CD4-positive, alpha-beta T cell (primary cell): ENCODE results near the gene HIP1R. TPM values are rescaled to one million over a fixed set of nuclear protein-coding genes. Genes with fewer than 3 reads are reported as not detected.
A peak's percentile ranks its signal among the peaks of the same experiment; 100 is the strongest.

ENCODE experiments used
- ATAC-seq: fragments of 200-7000 bp; cut with Tn5 transposase; one replicate; pipeline ENCODE4 v1.10.0; 2022; ENCODE audit warnings: mild to moderate bottlenecking; ENCODE audit not compliant: poor library complexity
- CTCF ChIA-PET: fragments of 350-600 bp; sonication (Branson Sonifier 250); formaldehyde crosslinking; loops from one replicate; lab custom pipeline; 2021; ENCODE audit warnings: antibody characterized with exemption, inconsistent platforms; lab: Charles Lee
- POLR2A ChIA-PET: fragments of 350-600 bp; sonication (Branson Sonifier 250); formaldehyde crosslinking; loops from one replicate; lab custom pipeline; 2021; ENCODE audit warnings: antibody characterized with exemption, inconsistent platforms; lab: Charles Lee
- DNase-seq, 14 experiments: peaks; one replicate each; pipeline ENCODE4 v3.0.0-alpha.2; 2013 to 2020; ENCODE audit warnings: mixed read lengths in 2 of 14
- H3K27ac ChIP-seq, 2 donors: one replicate each; pipeline versions ENCODE4 v1.5.1 to v1.7.0; 2013; ENCODE audit warnings: low read length in 2 of 2, low read depth in 1 of 2, mild to moderate bottlenecking in 1 of 2
- H3K27me3 ChIP-seq, 2 experiments: 1 replicate in 1 of 2; 2 replicates in 1 of 2; pipeline versions ENCODE4 v1.6.1 to v1.7.0; 2013; ENCODE audit warnings: low read length in 2 of 2, control low read depth in 1 of 2, mild to moderate bottlenecking in 1 of 2, moderate library complexity in 1 of 2; ENCODE audit not compliant: insufficient read depth in 2 of 2, control insufficient read depth in 1 of 2
- H3K36me3 ChIP-seq: one replicate; pipeline ENCODE4 v1.6.1; 2013; ENCODE audit warnings: low read length, control low read depth; ENCODE audit not compliant: insufficient read depth
- H3K4me1 ChIP-seq: one replicate; pipeline ENCODE4 v1.6.1; 2013; ENCODE audit warnings: low read length, control low read depth; ENCODE audit not compliant: insufficient read depth
- H3K4me3 ChIP-seq: one replicate; pipeline ENCODE4 v1.5.1; 2013; ENCODE audit warnings: mild to moderate bottlenecking, low read length, moderate library complexity
- H3K9me3 ChIP-seq, 2 experiments: 1 replicate in 1 of 2; 2 replicates in 1 of 2; pipeline versions ENCODE4 v1.6.1 to v1.7.0; 2013; ENCODE audit warnings: low read length in 2 of 2, mild to moderate bottlenecking in 2 of 2, control low read depth in 1 of 2, moderate library complexity in 1 of 2; ENCODE audit not compliant: control insufficient read depth in 1 of 2, insufficient read depth in 1 of 2
- H3K27ac Mint-ChIP-seq: one replicate; pipeline ENCODE4 v1.8.0; 2020; ENCODE audit warnings: mixed read lengths
- H3K27me3 Mint-ChIP-seq: one replicate; pipeline ENCODE4 v1.8.0; 2021; ENCODE audit warnings: mixed read lengths
- H3K36me3 Mint-ChIP-seq: one replicate; pipeline ENCODE4 v1.8.0; 2021; ENCODE audit warnings: low read depth, mixed read lengths
- H3K4me1 Mint-ChIP-seq: one replicate; pipeline ENCODE4 v1.8.0; 2021; ENCODE audit warnings: low read depth, mixed read lengths
- H3K4me3 Mint-ChIP-seq: one replicate; pipeline ENCODE4 v1.8.0; 2020; ENCODE audit warnings: mild to moderate bottlenecking, mixed read lengths
- H3K9me3 Mint-ChIP-seq: one replicate; pipeline ENCODE4 v1.8.0; 2020; ENCODE audit warnings: mixed read lengths
- intact Hi-C, 2 experiments: fragments of 100-400 bp; cut with DNase I in 1 of 2; cut with micrococcal nuclease in 1 of 2; formaldehyde crosslinking; loops; one replicate each; pipeline versions ENCODE4 v1.15.1 to v1.9.0; 2023 to 2025; cut with DNase I, micrococcal nuclease
- total RNA-seq, 174 experiments: library from RNA in 2 of 174; stranded (reverse) in 2 of 174; gene quantifications; one replicate each; pipeline ENCODE4 v1.2.3 and lab custom pipeline; 2021 to 2026
- TF ChIP-seq, protein P1 (sequence below): fragments of 200-600 bp; IDR thresholded peaks from one replicate; pipeline ENCODE4 v1.8.0; 2022; ENCODE audit warnings: antibody characterized with exemption, mild to moderate bottlenecking

The HIP1R gene
- total RNA-seq, 2 experiments from 2014 or later = 184 to 185 TPM

DNA sequence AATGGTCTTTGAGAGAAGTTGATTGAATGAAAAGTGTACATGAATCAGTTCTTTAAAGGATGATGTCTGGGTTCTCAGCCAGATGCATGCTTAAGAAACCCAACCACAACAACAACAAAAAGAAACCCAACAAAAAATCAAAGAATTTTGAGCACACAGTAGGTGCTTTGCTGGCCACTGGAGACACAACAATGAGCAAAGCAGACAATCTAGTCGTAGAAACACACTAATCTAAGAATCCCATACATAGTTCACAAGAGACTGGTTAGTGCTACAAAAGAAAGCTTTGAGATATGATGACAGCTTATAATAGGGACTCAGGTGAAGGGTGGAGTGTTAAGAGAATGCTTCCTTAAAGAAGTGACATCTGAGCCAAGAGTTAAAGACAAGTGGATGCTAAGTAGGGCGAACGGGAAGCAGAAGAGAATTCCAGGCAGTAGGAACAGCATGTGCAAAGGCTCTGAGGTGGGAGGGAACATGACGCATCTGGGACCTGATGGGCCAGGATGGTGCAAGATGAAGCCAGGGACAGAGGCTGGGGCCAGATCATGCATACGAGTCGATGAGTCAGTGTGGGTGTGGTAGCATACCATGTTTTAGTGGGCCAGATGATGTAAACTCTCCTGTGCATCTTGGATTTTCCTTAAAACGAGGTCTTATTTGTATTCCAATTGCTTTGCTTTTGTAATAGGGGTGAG lies 4.6 kb upstream of the HIP1R start:
- Histone ChIP-seq H3K4me3 (no peak overlapping the region), H3K27me3 (no peaks in the 10 kb centered on the region), H3K9me3 (no peaks in the 10 kb centered on the region), H3K27ac (no peak overlapping the region), H3K4me1 (peaks cover 12% of the 10 kb centered on the region), H3K36me3 (no peaks in the 10 kb centered on the region)
- intact Hi-C loops = no loop called here
- Mint-ChIP-seq H3K4me1 (peaks cover 10% of the 10 kb centered on the region), H3K27ac (no peak overlapping the region), H3K4me3 (peak overlapping the region; percentile 42), H3K27me3 (no peaks in the 10 kb centered on the region), H3K36me3 (peaks cover 6% of the 10 kb centered on the region), H3K9me3 (no peaks in the 10 kb centered on the region)
- peak in 1 of 14 experiments; percentile 39 for DNase-seq
- CTCF ChIA-PET = no interaction called here
- ATAC-seq = no peak
- POLR2A ChIA-PET = no interaction called here
- TF ChIP-seq, protein P1, sequence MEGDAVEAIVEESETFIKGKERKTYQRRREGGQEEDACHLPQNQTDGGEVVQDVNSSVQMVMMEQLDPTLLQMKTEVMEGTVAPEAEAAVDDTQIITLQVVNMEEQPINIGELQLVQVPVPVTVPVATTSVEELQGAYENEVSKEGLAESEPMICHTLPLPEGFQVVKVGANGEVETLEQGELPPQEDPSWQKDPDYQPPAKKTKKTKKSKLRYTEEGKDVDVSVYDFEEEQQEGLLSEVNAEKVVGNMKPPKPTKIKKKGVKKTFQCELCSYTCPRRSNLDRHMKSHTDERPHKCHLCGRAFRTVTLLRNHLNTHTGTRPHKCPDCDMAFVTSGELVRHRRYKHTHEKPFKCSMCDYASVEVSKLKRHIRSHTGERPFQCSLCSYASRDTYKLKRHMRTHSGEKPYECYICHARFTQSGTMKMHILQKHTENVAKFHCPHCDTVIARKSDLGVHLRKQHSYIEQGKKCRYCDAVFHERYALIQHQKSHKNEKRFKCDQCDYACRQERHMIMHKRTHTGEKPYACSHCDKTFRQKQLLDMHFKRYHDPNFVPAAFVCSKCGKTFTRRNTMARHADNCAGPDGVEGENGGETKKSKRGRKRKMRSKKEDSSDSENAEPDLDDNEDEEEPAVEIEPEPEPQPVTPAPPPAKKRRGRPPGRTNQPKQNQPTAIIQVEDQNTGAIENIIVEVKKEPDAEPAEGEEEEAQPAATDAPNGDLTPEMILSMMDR = no peak

DNA sequence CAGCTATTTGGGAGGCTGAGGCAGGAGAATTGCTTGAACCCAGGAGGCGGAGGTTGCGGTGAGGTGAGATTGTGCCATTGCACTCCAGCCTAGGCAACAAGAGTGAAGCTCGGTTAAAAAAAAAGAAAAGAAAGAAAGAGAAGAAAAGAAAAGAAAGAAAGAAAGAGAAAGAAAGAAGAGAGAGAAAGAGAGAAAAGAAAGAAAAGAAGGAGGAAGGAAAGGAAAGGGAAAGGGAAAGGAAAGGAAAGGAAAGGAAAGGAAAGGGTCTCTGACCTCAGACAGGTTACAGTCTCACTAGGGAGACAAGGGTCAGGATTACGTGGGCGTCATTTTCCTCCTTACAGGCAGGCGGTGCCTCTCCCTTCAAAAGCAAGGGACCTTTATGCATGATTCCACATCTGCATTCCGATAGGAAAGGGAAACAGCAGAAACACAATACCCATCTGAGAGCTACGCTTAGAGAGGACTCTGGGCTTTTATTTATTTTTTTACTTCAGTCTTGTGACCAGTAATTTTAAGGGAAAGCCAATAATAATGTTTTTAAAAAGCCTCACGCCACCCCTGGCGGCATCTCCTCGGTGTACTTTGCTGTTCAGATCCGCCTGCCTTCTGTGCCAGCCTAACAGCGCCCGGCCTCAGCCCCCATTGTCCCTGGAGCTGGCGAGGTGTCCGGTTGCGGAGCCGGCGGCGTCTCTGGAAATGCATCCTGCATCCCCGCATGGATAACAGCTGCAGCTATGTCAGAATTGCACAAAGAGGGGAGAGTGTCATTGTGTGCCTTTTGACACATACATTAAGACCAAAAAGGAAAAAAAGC lies 945 bp upstream of the HIP1R start:
- H3K4me1 ChIP-seq = peaks cover 24% of the 10 kb centered on the region
- TF ChIP-seq, protein P1 = no peak
- Mint-ChIP-seq H3K4me3 (peak overlapping the region; percentile 98), H3K36me3 (peaks cover 23% of the 10 kb centered on the region), H3K9me3 (no peaks in the 10 kb centered on the region), H3K27me3 (no peaks in the 10 kb centered on the region), H3K4me1 (peaks cover 41% of the 10 kb centered on the region), H3K27ac (peak overlapping the region; percentile 89)
- POLR2A ChIA-PET = interaction anchor here (2.6 to 2.7 kb wide), 2 partner anchors 8 to 41 kb away, joined by 15 to 22 read pairs; no protein-coding TSS in a partner anchor
- no peaks in the 10 kb centered on the region for H3K27me3 ChIP-seq
- no peaks in the 10 kb centered on the region for H3K36me3 ChIP-seq
- peak in 5 of 14 experiments; percentile 11 to 59 (median 37) for DNase-seq
- CTCF ChIA-PET = interaction anchor here (0.9 kb wide), 1 partner anchor 11 kb away, joined by 3 read pairs; no protein-coding TSS in a partner anchor
- ATAC-seq = peak; percentile 8
- H3K9me3 ChIP-seq = no peaks in the 10 kb centered on the region
- H3K27ac ChIP-seq = no peak overlapping the region
- H3K4me3 ChIP-seq = peak overlapping the region; percentile 57
- intact Hi-C loops = no loop called here

DNA sequence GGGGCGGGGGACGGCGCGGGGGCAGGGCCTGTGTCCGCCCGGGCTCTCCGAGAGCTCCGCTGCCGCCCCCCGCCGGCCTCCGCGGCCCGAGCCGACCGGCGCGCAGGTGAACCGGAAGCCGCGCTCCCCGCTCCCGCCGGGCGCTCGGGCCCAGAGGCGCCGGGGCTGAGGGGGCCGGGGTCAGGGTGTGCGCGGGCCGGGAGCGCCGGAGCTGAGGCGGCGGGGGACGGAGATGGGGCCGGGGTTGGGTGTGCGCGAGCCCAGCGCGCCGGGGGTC lies 431 bp downstream of the HIP1R start:
- H3K9me3 Mint-ChIP-seq = no peaks in the 10 kb centered on the region
- peak overlapping the region in 1 of 2 donors; percentile 75 for H3K27ac ChIP-seq
- H3K36me3 Mint-ChIP-seq = peaks cover 28% of the 10 kb centered on the region

More for the DNA sequence above, 431 bp downstream of the HIP1R start:
- Histone ChIP-seq H3K27me3 (no peaks in the 10 kb centered on the region), H3K9me3 (no peaks in the 10 kb centered on the region), H3K4me3 (peak overlapping the region; percentile 90), H3K36me3 (no peaks in the 10 kb centered on the region), H3K4me1 (peaks cover 24% of the 10 kb centered on the region)
- peak; percentile 22 for ATAC-seq
- Mint-ChIP-seq H3K4me3 (peak overlapping the region; percentile 97), H3K27me3 (no peaks in the 10 kb centered on the region), H3K4me1 (peaks cover 48% of the 10 kb centered on the region), H3K27ac (peak overlapping the region; percentile 94)
- peak in 7 of 14 experiments; percentile 20 to 60 (median 37) for DNase-seq
- ChIA-PET CTCF (interaction anchor here (1.0 kb wide), 1 partner anchor 77 kb away, joined by 4 read pairs; no protein-coding TSS in a partner anchor), POLR2A (interaction anchor here (0.5 to 2.7 kb wide), 24 partner anchors 9 to 569 kb away, joined by 3 to 22 read pairs (median 6); partner anchors contain the start of genes ABCB9, DENR, MPHOSPH9 and MTRFR)
- intact Hi-C loops = loop anchor here (1.0 to 5.0 kb wide), 4 partner anchors 42 to 63 kb away; partner anchors contain the start of gene CCDC62 (in 1 of the 2)
- TF ChIP-seq, protein P1 = no peak
